K562 (cell line): ENCODE results near the gene STEEP1. TPM values are rescaled to one million over a fixed set of nuclear protein-coding genes. Genes with fewer than 3 reads are reported as not detected.

Source experiments
- ATAC-seq: fragments of 200-7000 bp; cut with Tn5 transposase; 3 replicates; pipeline ENCODE4 v1.9.1; 2020; ENCODE audit warnings: moderate library complexity
- BruUV-seq: library from RNA; stranded (reverse); fragments of 400-500 nt; replicated peaks from 2 replicates; lab custom pipeline; 2021; lab: Mats Ljungman, UMichigan
- CTCF ChIA-PET: fragments of 300-600 bp; formaldehyde crosslinking; extraction: SDS; loops from one replicate; lab custom pipeline; 2021; ENCODE audit warnings: low intra/inter-chr PET ratio; lab: Yijun Ruan, JAX
- POLR2A ChIA-PET: fragments of 300-600, 350-650 bp; sonication (Branson Sonifier 250); formaldehyde crosslinking; extraction: SDS; loops from one replicate; lab custom pipeline; 2021; ENCODE audit warnings: antibody characterized with exemption, inconsistent platforms; lab: Yijun Ruan, JAX
- DNase-seq, 4 experiments: peaks; one replicate each; pipeline versions ENCODE4 v3.0.0 to v3.0.0-alpha.2; 2011 to 2018; ENCODE audit warnings: low spot score in 3 of 4, mixed read lengths in 3 of 4; ENCODE audit errors: extremely low read depth in 1 of 4
- FAIRE-seq: peaks from 2 replicates; lab custom pipeline; 2011; peaks lifted over from hg19 to GRCh38; lab: Jason Lieb, UNC
- H2AFZ ChIP-seq: 2 replicates; pipeline ENCODE4 v1.6.0; 2011; ENCODE audit warnings: low read depth, low read length, control low read depth, inconsistent platforms
- H3K27ac ChIP-seq: fragments of 200-600 bp; 3 replicates; pipeline ENCODE4 v1.8.0; 2011; ENCODE audit warnings: low read depth, mild to moderate bottlenecking, control low read depth, inconsistent platforms, low read length, moderate library complexity, mixed read lengths; ENCODE audit errors: extremely low read depth
- H3K27me3 ChIP-seq, 2 experiments: fragments of 300-600 bp in 1 of 2; 2 replicates in 1 of 2; 3 replicates in 1 of 2; pipeline versions ENCODE4 v1.6.0 to v1.8.0; 2011; ENCODE audit warnings: inconsistent platforms in 2 of 2, low read length in 2 of 2, mild to moderate bottlenecking in 1 of 2, mixed read lengths in 1 of 2, moderate library complexity in 1 of 2; ENCODE audit not compliant: control insufficient read depth in 2 of 2, insufficient read depth in 2 of 2
- H3K36me3 ChIP-seq: fragments of 300-600 bp; 3 replicates; pipeline ENCODE4 v1.8.0; 2011; ENCODE audit warnings: mild to moderate bottlenecking, low read length, inconsistent platforms; ENCODE audit not compliant: control insufficient read depth, insufficient read depth
- H3K4me1 ChIP-seq, 2 experiments: fragments of 200-600 bp in 1 of 2; replicated peaks in 1 of 2; 2 replicates in 1 of 2; 3 replicates in 1 of 2; pipeline versions ENCODE4 v1.5.1 to v1.8.0; 2011; ENCODE audit warnings: inconsistent platforms in 2 of 2, low read length in 2 of 2, mild to moderate bottlenecking in 1 of 2, mixed read lengths in 1 of 2, moderate library complexity in 1 of 2; ENCODE audit not compliant: control insufficient read depth in 2 of 2, insufficient read depth in 2 of 2
- H3K4me2 ChIP-seq: 2 replicates; pipeline ENCODE4 v1.6.1; 2011; ENCODE audit warnings: low read length, control low read depth, inconsistent platforms, mixed read lengths; ENCODE audit not compliant: insufficient read depth
- H3K4me3 ChIP-seq: fragments of 200-600 bp; sonication (generic), shearing (Covaris generic); 2 replicates; pipeline ENCODE4 v1.5.1; 2016; ENCODE audit warnings: control low read depth, inconsistent platforms
- H3K79me2 ChIP-seq: fragments of 200-600 bp; 3 replicates; pipeline ENCODE4 v1.8.0; 2011; ENCODE audit warnings: low read length, inconsistent platforms; ENCODE audit not compliant: control insufficient read depth, insufficient read depth
- H3K9ac ChIP-seq, 2 experiments: 2 replicates each; pipeline versions ENCODE4 v1.6.0 to v1.6.1; 2011; ENCODE audit warnings: low read depth in 2 of 2, low read length in 2 of 2, control low read depth in 1 of 2, inconsistent platforms in 1 of 2, mild to moderate bottlenecking in 1 of 2, mixed read lengths in 1 of 2; ENCODE audit not compliant: insufficient read depth in 1 of 2
- H3K9me1 ChIP-seq: one replicate; pipeline ENCODE4 v1.6.0; 2011; ENCODE audit warnings: inconsistent platforms, mild to moderate bottlenecking, low read length, moderate library complexity; ENCODE audit not compliant: control insufficient read depth, insufficient read depth
- H3K9me3 ChIP-seq: replicated peaks from 2 replicates; pipeline ENCODE4 v1.5.1; 2011; ENCODE audit warnings: low read depth, low read length, inconsistent platforms; ENCODE audit not compliant: control insufficient read depth, insufficient read depth
- H4K20me1 ChIP-seq: replicated peaks from 2 replicates; pipeline ENCODE4 v1.6.1; 2011; ENCODE audit warnings: low read length, inconsistent platforms, mixed read lengths; ENCODE audit not compliant: control insufficient read depth, insufficient read depth
- CREB1 ChIP-seq, 2 experiments: sonication (generic) in 1 of 2; formaldehyde crosslinking in 1 of 2; IDR thresholded peaks; 2 replicates each; pipeline versions ENCODE4 v1.6.1 to v1.8.0; 2012 to 2022; ENCODE audit warnings: inconsistent platforms in 1 of 2, mild to moderate bottlenecking in 1 of 2, missing genetic modification reagents in 1 of 2, moderate library complexity in 1 of 2
- DNMT1 ChIP-seq: fragments of 450-650 bp; IDR thresholded peaks from 2 replicates; pipeline ENCODE4 v1.6.1; 2016; ENCODE audit warnings: antibody characterized with exemption, mild to moderate bottlenecking
- ESRRA ChIP-seq: fragments of 450-650 bp; IDR thresholded peaks from 2 replicates; pipeline ENCODE4 v1.6.1; 2014; ENCODE audit warnings: low read depth, mild to moderate bottlenecking, moderate library complexity, borderline replicate concordance
- OTX1 ChIP-seq: fragments of 450-650 bp; formaldehyde crosslinking; IDR thresholded peaks from 2 replicates; pipeline ENCODE4 v1.4.0; 2022; ENCODE audit warnings: mild to moderate bottlenecking
- TAF9B ChIP-seq: fragments of 450-650 bp; IDR thresholded peaks from 2 replicates; pipeline ENCODE4 v1.6.1; 2018; ENCODE audit warnings: mild to moderate bottlenecking; ENCODE audit not compliant: partially characterized antibody
- ZNF830 ChIP-seq: fragments of 250-450 bp; sonication (Bioruptor Pico); IDR thresholded peaks from 2 replicates; pipeline ENCODE4 v1.5.0; 2021; ENCODE audit warnings: mild to moderate bottlenecking
- WGBS: fragments of 100-300 bp; shearing (Covaris generic); methylation state at CpG from one replicate; pipeline ENCODE4 v1.1.6; 2016; ENCODE audit warnings: low coverage, mixed read lengths; ENCODE audit not compliant: insufficient coverage; ENCODE audit errors: missing lambda C conversion rate; 5-methylcytosine and 5-hydroxymethylcytosine counted together
- in situ Hi-C: fragments of 300-500 bp; cut with MboI; formaldehyde crosslinking; loops from 4 replicates; pipeline ENCODE4 v1.15.0; 2018; ENCODE audit warnings: inconsistent platforms, mixed read lengths
- intact Hi-C: fragments of 100-400 bp; cut with micrococcal nuclease; formaldehyde crosslinking; loops from 2 replicates; pipeline ENCODE4 v1.14.2; 2022
- polyA plus RNA-seq, 8 experiments: library from polyadenylated mRNA; depleted of rRNA in 4 of 8; stranded (reverse) in 5 of 8; unstranded in 3 of 8; fragments of >200 nt; fragmentation: Nextera tagmentation in 2 of 8; fragmentation: Illumina TruSeq in 1 of 8; extraction: Ambion mirVana in 2 of 8; extraction: Trizol in 1 of 8; gene quantifications; 2 replicates each; pipeline versions ENCODE4 v1.2.1 to v1.2.3, GENCODE V29; 2011 to 2014; ENCODE audit warnings: inconsistent platforms in 1 of 8, missing spikeins in 1 of 8
- total RNA-seq, 7 experiments: library from RNA; depleted of rRNA in 6 of 7; stranded (reverse); fragments of >200 nt in 6 of 7; fragmentation: Illumina TruSeq in 2 of 7; extraction: Trizol in 2 of 7; gene quantifications; 2 replicates each; pipeline versions ENCODE4 v1.2.1 to v1.2.3, GENCODE V29; 2011 to 2021; ENCODE audit warnings: low replicate concordance in 1 of 7
- TF ChIP-seq, protein P1 (sequence below): sonication (generic); formaldehyde crosslinking; IDR thresholded peaks from 2 replicates; pipeline ENCODE4 v1.8.1; 2023; ENCODE audit warnings: mild to moderate bottlenecking, missing genetic modification reagents, moderate library complexity

STEEP1 gene
- total and polyA plus RNA-seq, 9 of the 15 experiments (the other 6 are each of a cell fraction or from before 2014, with no cell fraction given) = 15.0 to 73.7 (median 40.3) TPM

DNA sequence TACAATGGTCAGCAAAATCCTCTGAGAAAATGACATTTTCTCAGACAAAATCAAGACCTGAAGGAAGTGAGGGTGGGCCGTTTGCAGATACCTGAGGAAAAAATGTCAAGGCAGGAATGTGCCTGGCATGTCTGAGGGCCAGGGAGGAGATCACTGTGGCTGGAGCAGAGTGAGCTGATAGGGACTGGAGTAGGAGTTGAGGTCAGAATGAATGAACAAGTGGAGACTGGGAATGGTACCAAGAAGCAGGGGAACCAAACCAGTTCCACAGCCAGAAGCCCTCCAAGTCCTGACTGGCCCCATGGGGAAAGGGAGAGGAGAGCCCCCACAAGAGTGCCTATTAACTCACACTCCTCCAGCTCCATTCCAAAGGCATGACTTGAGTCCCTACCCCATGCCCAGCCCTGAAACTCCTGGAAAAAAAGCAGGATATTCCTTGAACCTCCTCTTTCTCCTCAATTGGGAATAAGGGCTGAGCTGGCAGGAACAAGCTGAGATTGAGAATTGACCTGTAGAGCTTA is 41.5 kb downstream of the STEEP1 start:
- ChIA-PET POLR2A (no interaction called here), CTCF (no interaction called here)
- Histone ChIP-seq H3K4me1 (no peaks in the 10 kb centered on the region; a peak in 1 of 5 replicates), H3K4me3 (no peak overlapping the region), H3K27ac (no peak overlapping the region), H3K9me3 (no peaks in the 10 kb centered on the region), H3K9ac (no peak overlapping the region), H3K27me3 (no peaks in the 10 kb centered on the region), H3K4me2 (no peak overlapping the region), H2AFZ (no peak overlapping the region), H3K36me3 (no peaks in the 10 kb centered on the region), H3K79me2 (no peaks in the 10 kb centered on the region), H3K9me1 (no peaks in the 10 kb centered on the region), H4K20me1 (no peaks in the 10 kb centered on the region)
- in situ Hi-C loops = no loop called here
- TF ChIP-seq ESRRA (no peak), DNMT1 (no peak), CREB1 (IDR thresholded peaks at IDR 0.05) (no peak), CREB1 (CRISPR knock-in tag; IDR thresholded peaks at IDR 0.05) (no peak), OTX1 (CRISPR knock-in tag) (no peak), TAF9B (no peak), ZNF830 (CRISPR knock-in tag) (no peak)
- TF ChIP-seq, protein P1, sequence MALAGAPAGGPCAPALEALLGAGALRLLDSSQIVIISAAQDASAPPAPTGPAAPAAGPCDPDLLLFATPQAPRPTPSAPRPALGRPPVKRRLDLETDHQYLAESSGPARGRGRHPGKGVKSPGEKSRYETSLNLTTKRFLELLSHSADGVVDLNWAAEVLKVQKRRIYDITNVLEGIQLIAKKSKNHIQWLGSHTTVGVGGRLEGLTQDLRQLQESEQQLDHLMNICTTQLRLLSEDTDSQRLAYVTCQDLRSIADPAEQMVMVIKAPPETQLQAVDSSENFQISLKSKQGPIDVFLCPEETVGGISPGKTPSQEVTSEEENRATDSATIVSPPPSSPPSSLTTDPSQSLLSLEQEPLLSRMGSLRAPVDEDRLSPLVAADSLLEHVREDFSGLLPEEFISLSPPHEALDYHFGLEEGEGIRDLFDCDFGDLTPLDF = no peak
- whole genome bisulfite sequencing = 0% methylated on average over 1 of the region's 1 CpG
- intact Hi-C loops = no loop called here
- DNase-seq = no peak
- FAIRE-seq = no peak
- BruUV-seq = no TSS peak
- no peak for ATAC-seq
